ENCODE results near the gene SOSTDC1. TPM values are rescaled to one million over a fixed set of nuclear protein-coding genes. Genes with fewer than 3 reads are reported as not detected.
"Not testable (repeated sequence)": the region's sequence is repeated elsewhere in the genome, so short reads cannot be mapped to it uniquely, and the experiment has no call there.

The SOSTDC1 gene
- total RNA-seq, 1 donor = not detected

GRCh38 chr7:16463520-16463919 is 2.0 kb downstream of the SOSTDC1 start:
- Histone ChIP-seq H2AFZ (ENCODE audit: low read length) (no peak overlapping the region), H3K4me1 (ENCODE audit: insufficient read depth, low read length) (peaks cover 2% of the 10 kb centered on the region), H3K4me2 (ENCODE audit: insufficient read depth, low read length) (no peak overlapping the region), H3K27me3 (ENCODE audit: insufficient read depth, low read length) (peaks cover 43% of the 10 kb centered on the region), H3K79me2 (ENCODE audit: insufficient read depth, low read length) (no peaks in the 10 kb centered on the region), H3K36me3 (ENCODE audit: insufficient read depth, low read length) (no peaks in the 10 kb centered on the region), H3K27ac (ENCODE audit: low read depth, low read length) (no peak overlapping the region), H4K20me1 (ENCODE audit: insufficient read depth, low read length) (no peaks in the 10 kb centered on the region), H3K4me3 (ENCODE audit: insufficient read depth, low read length) (no peak overlapping the region), H3K9me3 (ENCODE audit: low read depth, low read length) (no peaks in the 10 kb centered on the region)
- TF ChIP-seq, protein P1, sequence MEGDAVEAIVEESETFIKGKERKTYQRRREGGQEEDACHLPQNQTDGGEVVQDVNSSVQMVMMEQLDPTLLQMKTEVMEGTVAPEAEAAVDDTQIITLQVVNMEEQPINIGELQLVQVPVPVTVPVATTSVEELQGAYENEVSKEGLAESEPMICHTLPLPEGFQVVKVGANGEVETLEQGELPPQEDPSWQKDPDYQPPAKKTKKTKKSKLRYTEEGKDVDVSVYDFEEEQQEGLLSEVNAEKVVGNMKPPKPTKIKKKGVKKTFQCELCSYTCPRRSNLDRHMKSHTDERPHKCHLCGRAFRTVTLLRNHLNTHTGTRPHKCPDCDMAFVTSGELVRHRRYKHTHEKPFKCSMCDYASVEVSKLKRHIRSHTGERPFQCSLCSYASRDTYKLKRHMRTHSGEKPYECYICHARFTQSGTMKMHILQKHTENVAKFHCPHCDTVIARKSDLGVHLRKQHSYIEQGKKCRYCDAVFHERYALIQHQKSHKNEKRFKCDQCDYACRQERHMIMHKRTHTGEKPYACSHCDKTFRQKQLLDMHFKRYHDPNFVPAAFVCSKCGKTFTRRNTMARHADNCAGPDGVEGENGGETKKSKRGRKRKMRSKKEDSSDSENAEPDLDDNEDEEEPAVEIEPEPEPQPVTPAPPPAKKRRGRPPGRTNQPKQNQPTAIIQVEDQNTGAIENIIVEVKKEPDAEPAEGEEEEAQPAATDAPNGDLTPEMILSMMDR (IDR thresholded peaks at IDR 0.05; ENCODE audit: extremely low read depth, low read depth, low read length) = no peak
- no peak for DNase-seq (ENCODE audit: insufficient read length, low spot score, missing footprints)

DNA sequence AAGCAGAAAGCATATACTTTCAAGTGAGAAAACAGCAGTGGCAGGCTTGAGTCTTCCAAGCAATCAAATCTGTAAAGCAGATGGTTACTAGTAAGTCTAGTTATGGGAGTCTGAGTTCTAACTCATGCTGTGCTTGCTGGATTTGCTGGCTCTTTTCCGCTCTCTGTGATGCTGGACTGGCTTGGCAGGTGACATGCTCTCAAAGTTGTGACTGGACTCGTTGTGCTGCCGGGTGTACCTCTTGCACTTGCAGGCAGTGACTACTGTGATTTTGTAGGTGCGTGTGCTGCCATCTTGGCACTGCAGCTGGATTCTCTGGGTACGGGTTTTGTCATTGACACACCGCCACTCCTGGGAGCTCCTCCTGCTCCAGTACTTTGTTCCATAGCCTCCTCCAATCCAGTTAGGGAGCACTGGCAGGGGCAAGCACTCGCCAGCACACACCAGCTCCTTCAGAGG is 3.1 kb downstream of the SOSTDC1 start:
- H4K20me1 ChIP-seq (ENCODE audit: insufficient read depth, low read length) = no peaks in the 10 kb centered on the region
- TF ChIP-seq, protein P1 (IDR thresholded peaks at IDR 0.05; ENCODE audit: extremely low read depth, low read depth, low read length) = no peak
- no peak overlapping the region for H3K27ac ChIP-seq (ENCODE audit: low read depth, low read length)
- H3K79me2 ChIP-seq (ENCODE audit: insufficient read depth, low read length) = no peaks in the 10 kb centered on the region
- DNase-seq (ENCODE audit: insufficient read length, low spot score, missing footprints) = no peak
- peaks cover 2% of the 10 kb centered on the region for H3K4me1 ChIP-seq (ENCODE audit: insufficient read depth, low read length)
- H3K36me3 ChIP-seq (ENCODE audit: insufficient read depth, low read length) = no peaks in the 10 kb centered on the region
- no peak overlapping the region for H3K4me3 ChIP-seq (ENCODE audit: insufficient read depth, low read length)
- H2AFZ ChIP-seq (ENCODE audit: low read length) = no peak overlapping the region
- no peaks in the 10 kb centered on the region for H3K9me3 ChIP-seq (ENCODE audit: low read depth, low read length)
- H3K27me3 ChIP-seq (ENCODE audit: insufficient read depth, low read length) = peaks cover 43% of the 10 kb centered on the region
- H3K4me2 ChIP-seq (ENCODE audit: insufficient read depth, low read length) = no peak overlapping the region

DNA sequence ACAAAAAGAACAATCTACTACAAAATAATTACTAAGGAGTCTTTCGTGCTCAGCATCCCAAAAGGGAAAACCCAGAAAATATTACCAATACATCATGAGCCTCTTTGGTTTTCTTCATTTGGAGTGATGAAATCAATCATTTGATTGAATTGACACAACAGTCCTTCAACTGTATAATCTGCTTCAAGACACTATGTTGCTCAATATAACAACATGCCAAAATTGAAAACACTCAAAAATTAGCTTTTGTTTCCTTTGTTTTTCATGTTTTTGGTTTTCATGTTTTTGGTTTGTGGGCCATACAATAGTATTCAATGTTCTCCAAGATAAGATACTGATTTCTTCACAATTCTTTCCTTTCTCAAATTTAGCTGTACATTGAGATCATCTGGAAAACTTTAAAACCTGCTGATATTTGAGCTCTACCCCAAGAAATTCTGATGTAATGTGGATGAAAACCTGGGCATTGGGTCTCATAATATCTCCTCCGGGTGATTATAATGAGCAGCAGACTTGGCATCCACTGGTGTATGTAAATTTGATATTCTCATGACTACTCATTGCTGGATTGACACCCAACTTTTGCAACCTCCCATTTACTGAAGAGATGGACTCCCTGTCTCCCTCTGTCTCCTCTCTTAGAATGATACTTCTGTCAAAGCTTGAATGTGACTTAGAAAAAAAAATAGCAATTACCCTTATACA is 4.6 kb downstream of the SOSTDC1 start:
- H3K27ac ChIP-seq (ENCODE audit: low read depth, low read length) = no peak overlapping the region
- no peaks in the 10 kb centered on the region for H3K36me3 ChIP-seq (ENCODE audit: insufficient read depth, low read length)
- no peaks in the 10 kb centered on the region for H3K79me2 ChIP-seq (ENCODE audit: insufficient read depth, low read length)
- no peaks in the 10 kb centered on the region for H3K9me3 ChIP-seq (ENCODE audit: low read depth, low read length)
- no peak for DNase-seq (ENCODE audit: insufficient read length, low spot score, missing footprints)
- TF ChIP-seq, protein P1 (IDR thresholded peaks at IDR 0.05; ENCODE audit: extremely low read depth, low read depth, low read length) = no peak
- no peak overlapping the region for H2AFZ ChIP-seq (ENCODE audit: low read length)
- H3K4me2 ChIP-seq (ENCODE audit: insufficient read depth, low read length) = no peak overlapping the region
- no peaks in the 10 kb centered on the region for H4K20me1 ChIP-seq (ENCODE audit: insufficient read depth, low read length)
- H3K27me3 ChIP-seq (ENCODE audit: insufficient read depth, low read length) = peaks cover 31% of the 10 kb centered on the region
- peaks cover 2% of the 10 kb centered on the region for H3K4me1 ChIP-seq (ENCODE audit: insufficient read depth, low read length)
- no peak overlapping the region for H3K4me3 ChIP-seq (ENCODE audit: insufficient read depth, low read length)

DNA sequence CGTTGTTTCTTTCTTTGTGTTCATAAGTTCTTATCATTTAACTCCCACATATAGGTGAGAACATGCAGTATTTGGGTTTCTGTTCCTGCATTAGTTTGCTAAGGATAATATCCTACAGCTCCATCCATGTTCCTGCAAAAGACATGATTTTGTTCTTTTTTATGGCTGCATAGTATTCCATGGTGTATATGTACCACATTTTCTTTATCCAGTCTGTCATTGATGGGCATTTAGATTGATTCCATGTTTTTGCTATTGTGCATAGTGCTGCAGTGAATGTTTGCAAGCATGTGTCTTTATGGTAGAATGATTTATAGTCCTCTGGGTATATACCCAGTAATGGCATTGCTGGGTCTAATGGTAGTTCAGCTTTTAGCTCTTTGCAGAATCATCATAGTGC is 9.2 kb downstream of the SOSTDC1 start:
- not testable (repeated sequence) for H3K36me3 ChIP-seq (ENCODE audit: insufficient read depth, low read length); H3K79me2 ChIP-seq (ENCODE audit: insufficient read depth, low read length); H3K4me1 ChIP-seq (ENCODE audit: insufficient read depth, low read length); H3K27me3 ChIP-seq (ENCODE audit: insufficient read depth, low read length); H4K20me1 ChIP-seq (ENCODE audit: insufficient read depth, low read length); DNase-seq (ENCODE audit: insufficient read length, low spot score, missing footprints); H3K4me3 ChIP-seq (ENCODE audit: insufficient read depth, low read length); H2AFZ ChIP-seq (ENCODE audit: low read length); H3K4me2 ChIP-seq (ENCODE audit: insufficient read depth, low read length); H3K9me3 ChIP-seq (ENCODE audit: low read depth, low read length); H3K27ac ChIP-seq (ENCODE audit: low read depth, low read length)
